Upper lobe of right lung (tissue), 1 donor: ENCODE results near the gene CHN2. TPM values are rescaled to one million over a fixed set of nuclear protein-coding genes. Genes with fewer than 3 reads are reported as not detected.

Source experiments
- ATAC-seq: fragments of 200-7000 bp; cut with Tn5 transposase; one replicate; pipeline ENCODE4 v1.9.1; 2020; ENCODE audit warnings: mild to moderate bottlenecking, moderate library complexity
- DNase-seq: peaks from one replicate; pipeline ENCODE4 v3.0.0-alpha.2; 2020
- H3K27ac ChIP-seq: fragments of 200-600 bp; one replicate; pipeline ENCODE4 v1.8.0; 2022
- H3K27me3 ChIP-seq: fragments of 200-600 bp; one replicate; pipeline ENCODE4 v1.8.0; 2022; ENCODE audit warnings: mild to moderate bottlenecking
- H3K36me3 ChIP-seq: fragments of 200-600 bp; one replicate; pipeline ENCODE4 v1.8.0; 2022
- H3K4me1 ChIP-seq: fragments of 200-600 bp; one replicate; pipeline ENCODE4 v1.8.0; 2022
- H3K4me3 ChIP-seq: fragments of 200-600 bp; one replicate; pipeline ENCODE4 v1.8.0; 2022; ENCODE audit warnings: mild to moderate bottlenecking
- H3K9me3 ChIP-seq: fragments of 200-600 bp; one replicate; pipeline ENCODE4 v1.8.0; 2022
- intact Hi-C: fragments of 100-400 bp; cut with DNase I; formaldehyde crosslinking; loops from one replicate; pipeline ENCODE4 v1.11.0; 2022
- total RNA-seq: library from RNA; stranded (reverse); fragmentation: NEBNext Ultra II Directional; extraction: Animal tissue kit (Norgen Biotek cat#: 25700); gene quantifications from one replicate; pipeline ENCODE4 v1.2.1, GENCODE V29; 2021
- TF ChIP-seq, protein P1 (sequence below): fragments of 200-600 bp; IDR thresholded peaks from one replicate; pipeline ENCODE4 v1.8.0; 2022; ENCODE audit warnings: antibody characterized with exemption
- donor health status: DM: no; HTN: yes; CAD: no; lungs with severe emphysema.

Gene CHN2
- total RNA-seq, 1 donor from 2014 or later, result 14.4 TPM

DNA sequence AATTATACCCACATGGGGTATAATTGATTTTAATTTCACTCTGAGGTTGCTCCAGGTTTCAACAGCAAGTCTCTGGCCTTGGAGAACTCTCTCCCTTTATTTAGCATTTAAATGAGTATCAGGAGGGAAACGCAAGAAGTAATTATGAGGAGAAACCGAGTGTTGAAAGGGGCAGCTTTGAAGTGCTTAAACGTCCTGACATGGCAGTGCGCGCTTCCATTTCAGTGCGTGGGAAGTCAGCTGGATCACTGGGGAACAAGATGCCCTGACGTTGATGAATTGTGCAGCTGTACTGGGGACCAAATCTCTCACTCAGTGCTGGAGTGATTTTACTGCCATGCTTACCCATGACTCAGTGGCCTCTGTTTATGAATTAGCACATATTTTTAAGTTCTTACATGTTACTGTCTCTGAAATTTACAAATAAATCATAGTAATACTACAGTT, 263.0 kb downstream of the CHN2 start:
- TF ChIP-seq, protein P1, sequence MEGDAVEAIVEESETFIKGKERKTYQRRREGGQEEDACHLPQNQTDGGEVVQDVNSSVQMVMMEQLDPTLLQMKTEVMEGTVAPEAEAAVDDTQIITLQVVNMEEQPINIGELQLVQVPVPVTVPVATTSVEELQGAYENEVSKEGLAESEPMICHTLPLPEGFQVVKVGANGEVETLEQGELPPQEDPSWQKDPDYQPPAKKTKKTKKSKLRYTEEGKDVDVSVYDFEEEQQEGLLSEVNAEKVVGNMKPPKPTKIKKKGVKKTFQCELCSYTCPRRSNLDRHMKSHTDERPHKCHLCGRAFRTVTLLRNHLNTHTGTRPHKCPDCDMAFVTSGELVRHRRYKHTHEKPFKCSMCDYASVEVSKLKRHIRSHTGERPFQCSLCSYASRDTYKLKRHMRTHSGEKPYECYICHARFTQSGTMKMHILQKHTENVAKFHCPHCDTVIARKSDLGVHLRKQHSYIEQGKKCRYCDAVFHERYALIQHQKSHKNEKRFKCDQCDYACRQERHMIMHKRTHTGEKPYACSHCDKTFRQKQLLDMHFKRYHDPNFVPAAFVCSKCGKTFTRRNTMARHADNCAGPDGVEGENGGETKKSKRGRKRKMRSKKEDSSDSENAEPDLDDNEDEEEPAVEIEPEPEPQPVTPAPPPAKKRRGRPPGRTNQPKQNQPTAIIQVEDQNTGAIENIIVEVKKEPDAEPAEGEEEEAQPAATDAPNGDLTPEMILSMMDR, result no peak
- H3K27ac ChIP-seq, result no peak overlapping the region
- H3K4me3 ChIP-seq, result no peak overlapping the region
- ATAC-seq, result no peak
- no peaks in the 10 kb centered on the region for H3K9me3 ChIP-seq
- H3K36me3 ChIP-seq, result no peaks in the 10 kb centered on the region
- intact Hi-C loops, result no loop called here
- H3K4me1 ChIP-seq, result no peaks in the 10 kb centered on the region
- no peak for DNase-seq
- H3K27me3 ChIP-seq, result no peaks in the 10 kb centered on the region

DNA sequence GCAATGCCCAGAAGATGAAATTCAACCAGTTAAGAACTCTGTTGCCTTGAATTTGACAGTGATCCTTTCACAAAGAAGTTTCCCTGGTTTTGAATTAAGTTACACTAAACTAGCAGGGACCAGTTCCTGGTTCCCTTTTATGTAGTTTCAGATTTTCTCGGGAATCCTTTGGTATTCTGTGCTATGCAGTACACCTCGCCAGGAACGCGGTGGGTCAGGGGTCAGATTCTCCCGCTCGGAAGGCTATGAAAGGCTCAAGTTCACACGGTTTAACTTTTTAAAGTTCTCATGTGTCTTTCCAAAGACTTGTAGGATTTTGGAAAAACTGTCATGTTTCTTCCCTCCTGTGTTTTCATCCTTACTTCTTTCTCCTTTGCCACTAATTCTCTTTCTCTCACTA, 264.4 kb downstream of the CHN2 start:
- no peak overlapping the region for H3K27ac ChIP-seq
- ATAC-seq (no peak), DNase-seq (no peak)
- H3K4me1 ChIP-seq, result no peaks in the 10 kb centered on the region
- TF ChIP-seq, protein P1, result no peak
- intact Hi-C loops, result no loop called here
- H3K36me3 ChIP-seq, result no peaks in the 10 kb centered on the region
- no peaks in the 10 kb centered on the region for H3K9me3 ChIP-seq
- no peak overlapping the region for H3K4me3 ChIP-seq
- H3K27me3 ChIP-seq, result no peaks in the 10 kb centered on the region

GRCh38 chr7:29459589-29459988, 265.0 kb downstream of the CHN2 start:
- no peaks in the 10 kb centered on the region for H3K36me3 ChIP-seq
- ATAC-seq (no peak), DNase-seq (no peak)
- no peaks in the 10 kb centered on the region for H3K4me1 ChIP-seq
- intact Hi-C loops, result no loop called here
- TF ChIP-seq, protein P1, result no peak
- H3K4me3 ChIP-seq, result no peak overlapping the region
- H3K27me3 ChIP-seq, result no peaks in the 10 kb centered on the region
- H3K27ac ChIP-seq, result no peak overlapping the region
- H3K9me3 ChIP-seq, result no peaks in the 10 kb centered on the region

GRCh38 chr7:29461996-29462395, 267.4 kb downstream of the CHN2 start:
- intact Hi-C loops, result no loop called here
- Histone ChIP-seq H3K9me3 (no peaks in the 10 kb centered on the region), H3K27me3 (no peaks in the 10 kb centered on the region), H3K36me3 (no peaks in the 10 kb centered on the region), H3K4me1 (no peaks in the 10 kb centered on the region), H3K4me3 (no peak overlapping the region), H3K27ac (no peak overlapping the region)
- TF ChIP-seq, protein P1, result no peak
- DNase-seq (no peak), ATAC-seq (no peak)

GRCh38 chr7:29463504-29464158, 269.1 kb downstream of the CHN2 start:
- intact Hi-C loops, result no loop called here

More at GRCh38 chr7:29463504-29464158, 269.1 kb downstream of the CHN2 start:
- DNase-seq, result no peak
- Histone ChIP-seq H3K27me3 (no peaks in the 10 kb centered on the region), H3K4me1 (no peaks in the 10 kb centered on the region), H3K27ac (no peak overlapping the region), H3K36me3 (no peaks in the 10 kb centered on the region), H3K9me3 (no peaks in the 10 kb centered on the region), H3K4me3 (no peak overlapping the region)
- TF ChIP-seq, protein P1, result no peak
- no peak for ATAC-seq
